Ramos (cell line): Measurements from ENCODE around the gene XYLT1.

Source experiments
- in situ Hi-C: fragments of 300-500 bp; cut with MboI; formaldehyde crosslinking; loops from one replicate; pipeline ENCODE4 v1.14.3; 2022; ENCODE audit warnings: low sequenced_read_pairs; ENCODE audit not compliant: unreplicated experiment

The XYLT1 gene

GRCh38 chr16:17225541-17225940, 245.2 kb downstream of the XYLT1 start:
- in situ Hi-C loops, result no loop called here

GRCh38 chr16:17224879-17225281, 245.9 kb downstream of the XYLT1 start:
- in situ Hi-C loops, result no loop called here

GRCh38 chr16:17224350-17224749, 246.4 kb downstream of the XYLT1 start:
- in situ Hi-C loops, result no loop called here

- in situ Hi-C loops, result no loop called here
These were observed 247.2 kb downstream of the XYLT1 start for GRCh38 chr16:17223576-17223975.

GRCh38 chr16:17222871-17223401, 247.8 kb downstream of the XYLT1 start:
- in situ Hi-C loops, result no loop called here

GRCh38 chr16:17219991-17220390, 250.8 kb downstream of the XYLT1 start:
- in situ Hi-C loops, result no loop called here

GRCh38 chr16:17215936-17216335, 254.8 kb downstream of the XYLT1 start:
- in situ Hi-C loops, result no loop called here

- in situ Hi-C loops, result no loop called here
These were observed 255.5 kb downstream of the XYLT1 start for GRCh38 chr16:17215306-17215705.

- in situ Hi-C loops, result no loop called here
These were observed 256.8 kb downstream of the XYLT1 start for GRCh38 chr16:17213974-17214373.

GRCh38 chr16:17213025-17213424, 257.7 kb downstream of the XYLT1 start:
- in situ Hi-C loops, result no loop called here

- in situ Hi-C loops, result no loop called here
These were observed 258.2 kb downstream of the XYLT1 start for GRCh38 chr16:17212606-17213005.

GRCh38 chr16:17211797-17212196, 259.0 kb downstream of the XYLT1 start:
- in situ Hi-C loops, result no loop called here

GRCh38 chr16:17206712-17207111, 264.0 kb downstream of the XYLT1 start:
- in situ Hi-C loops, result no loop called here

- in situ Hi-C loops, result no loop called here
These were observed 265.2 kb downstream of the XYLT1 start for GRCh38 chr16:17205279-17206211.

- in situ Hi-C loops, result no loop called here
These were observed 266.1 kb downstream of the XYLT1 start for GRCh38 chr16:17204644-17205043.

GRCh38 chr16:17204206-17204605, 266.6 kb downstream of the XYLT1 start:
- in situ Hi-C loops, result no loop called here

- in situ Hi-C loops, result no loop called here
These were observed 267.3 kb downstream of the XYLT1 start for GRCh38 chr16:17203424-17203823.

- in situ Hi-C loops, result no loop called here
These were observed 271.6 kb downstream of the XYLT1 start for GRCh38 chr16:17199135-17199534.

- in situ Hi-C loops, result no loop called here
These were observed 274.2 kb downstream of the XYLT1 start for GRCh38 chr16:17196526-17196925.

- in situ Hi-C loops, result no loop called here
These were observed 276.5 kb downstream of the XYLT1 start for GRCh38 chr16:17194190-17194780.

- in situ Hi-C loops, result no loop called here
These were observed 277.1 kb downstream of the XYLT1 start for GRCh38 chr16:17193566-17194100.
